ENCODE data around the gene FRYL.

Gene FRYL

GRCh38 chr4:48542888-48543287 lies 237.2 kb downstream of the FRYL start:
- DNase-seq = no peak

- no peak for DNase-seq
Measured at GRCh38 chr4:48539597-48539996, 240.5 kb downstream of the FRYL start.

GRCh38 chr4:48538358-48538757 lies 241.7 kb downstream of the FRYL start:
- no peak for DNase-seq

- no peak for DNase-seq
Measured at GRCh38 chr4:48526406-48526805, 253.7 kb downstream of the FRYL start.

GRCh38 chr4:48518143-48518542 lies 261.9 kb downstream of the FRYL start:
- DNase-seq = no peak

- no peak for DNase-seq
Measured at GRCh38 chr4:48509543-48509942, 270.5 kb downstream of the FRYL start.

GRCh38 chr4:48506716-48507115 lies 273.4 kb downstream of the FRYL start:
- no peak for DNase-seq

- no peak for DNase-seq
Measured at GRCh38 chr4:48504352-48504751, 275.7 kb downstream of the FRYL start.

GRCh38 chr4:48504026-48504330 lies 276.1 kb downstream of the FRYL start:
- DNase-seq = no peak

- DNase-seq = no peak
Measured at GRCh38 chr4:48503233-48504025, 276.6 kb downstream of the FRYL start.

GRCh38 chr4:48499551-48500066 lies 280.5 kb downstream of the FRYL start:
- no peak for DNase-seq

- DNase-seq = no peak
Measured at GRCh38 chr4:48498895-48499294, 281.2 kb downstream of the FRYL start.

- no peak for DNase-seq
Measured at GRCh38 chr4:48495941-48496340, 284.1 kb downstream of the FRYL start.

GRCh38 chr4:48493452-48494100 lies 286.5 kb downstream of the FRYL start:
- no peak for DNase-seq

GRCh38 chr4:48491514-48492176 lies 288.4 kb downstream of the FRYL start:
- DNase-seq = no peak

- DNase-seq = no peak
Measured at GRCh38 chr4:48490680-48491513, 289.2 kb downstream of the FRYL start.

GRCh38 chr4:48490012-48490679 lies 289.9 kb downstream of the FRYL start, which contains the start of gene ZAR1:
Gene ZAR1, plus strand, starts transcription at chr4:48490252. Its CDS starts 40 bp downstream, at chr4:48490292.
- no peak for DNase-seq

- no peak for DNase-seq
Measured at GRCh38 chr4:48489683-48490011, 290.4 kb downstream of the FRYL start.

- DNase-seq = no peak
Measured at GRCh38 chr4:48484494-48485168, 295.4 kb downstream of the FRYL start.

- no peak for DNase-seq
Measured at GRCh38 chr4:48483777-48484493, 296.1 kb downstream of the FRYL start.
